ENCODE results near the gene TTC7B. TPM values are rescaled to one million over a fixed set of nuclear protein-coding genes. Genes with fewer than 3 reads are reported as not detected.

TTC7B gene
- total and polyA plus RNA-seq, 12 donors, result 10.0 to 58.4 (median 24.7) TPM

- Histone ChIP-seq H3K4me3 (no peak overlapping the region), H3K4me1 (replicated peaks in 1 of 2) (no peaks in the 10 kb centered on the region), H3K9me3 (replicated peaks in 1 of 3) (no peaks in the 10 kb centered on the region), H3K36me3 (replicated peaks in 1 of 2) (no peaks in the 10 kb centered on the region), H3K27me3 (no peaks in the 10 kb centered on the region), H3K27ac (no peak overlapping the region)
- 80 to 88% (median 85%) methylated on average over 17 to 21 of the region's 21 CpGs for WGBS, 4 donors
- intact Hi-C loops (cut with DNase I), result no loop called here
- TF ChIP-seq CTCF (IDR thresholded peaks at IDR 0.05) (no peak), POLR2A (IDR thresholded peaks at IDR 0.05) (no peak)
- no peak for DNase-seq
Observed at GRCh38 chr14:90805662-90806540, 10.3 kb downstream of the TTC7B start.

GRCh38 chr14:90805084-90805391 lies 11.2 kb downstream of the TTC7B start:
- intact Hi-C loops (cut with DNase I), result no loop called here
- TF ChIP-seq CTCF (IDR thresholded peaks at IDR 0.05), result no peak
- TF ChIP-seq POLR2A (IDR thresholded peaks at IDR 0.05), result no peak
- Histone ChIP-seq H3K27me3 (no peaks in the 10 kb centered on the region), H3K4me1 (replicated peaks in 1 of 2) (no peaks in the 10 kb centered on the region), H3K4me3 (no peak overlapping the region), H3K36me3 (replicated peaks in 1 of 2) (no peaks in the 10 kb centered on the region), H3K27ac (no peak overlapping the region), H3K9me3 (replicated peaks in 1 of 3) (no peaks in the 10 kb centered on the region)
- WGBS, 4 donors, result 90 to 97% (median 93%) methylated on average over 2 to 13 of the region's 13 CpGs
- no peak for DNase-seq

GRCh38 chr14:90804292-90805083 lies 11.7 kb downstream of the TTC7B start:
- Histone ChIP-seq H3K4me1 (replicated peaks in 1 of 2) (no peaks in the 10 kb centered on the region), H3K36me3 (replicated peaks in 1 of 2) (no peaks in the 10 kb centered on the region), H3K27ac (no peak overlapping the region), H3K4me3 (no peak overlapping the region), H3K27me3 (no peaks in the 10 kb centered on the region), H3K9me3 (replicated peaks in 1 of 3) (no peaks in the 10 kb centered on the region)
- no peak for DNase-seq
- intact Hi-C loops (cut with DNase I), result no loop called here
- WGBS, 4 donors, result 85 to 91% (median 90%) methylated on average over 10 to 18 of the region's 18 CpGs
- TF ChIP-seq POLR2A (IDR thresholded peaks at IDR 0.05) (no peak), CTCF (IDR thresholded peaks at IDR 0.05) (no peak)

- intact Hi-C loops (cut with DNase I), result no loop called here
- DNase-seq, result no peak
- H3K27ac ChIP-seq, result no peak overlapping the region
- no peaks in the 10 kb centered on the region for H3K4me1 ChIP-seq (replicated peaks in 1 of 2)
- 79 to 100% (median 90%) methylated on average over 2 of the region's 2 CpGs for WGBS, 4 donors
- TF ChIP-seq CTCF (IDR thresholded peaks at IDR 0.05), result no peak
- no peak for TF ChIP-seq POLR2A (IDR thresholded peaks at IDR 0.05)
- no peaks in the 10 kb centered on the region for H3K36me3 ChIP-seq (replicated peaks in 1 of 2)
- no peak overlapping the region for H3K4me3 ChIP-seq
- H3K27me3 ChIP-seq, result no peaks in the 10 kb centered on the region
- H3K9me3 ChIP-seq (replicated peaks in 1 of 3), result no peaks in the 10 kb centered on the region
Observed at GRCh38 chr14:90803249-90803648, 13.0 kb downstream of the TTC7B start.

Data from adrenal gland (tissue), 12 donors.